Tibial nerve (tissue), 3 donors: Measurements from ENCODE around the gene THRA.

Experiments used
- POLR2A ChIP-seq, 2 donors: fragments of 450-650 bp; IDR thresholded peaks; one replicate each; pipeline ENCODE4 v1.6.1; 2017; ENCODE audit warnings: antibody characterized with exemption in 2 of 2, mild to moderate bottlenecking in 2 of 2, moderate library complexity in 2 of 2
- TF ChIP-seq, protein P1 (sequence below), 5 experiments: fragments of 200-600 bp in 3 of 5; fragments of 450-650 bp in 2 of 5; sonication (generic) in 3 of 5; IDR thresholded peaks; one replicate each; pipeline ENCODE4 v1.5.1; 2016 to 2019; ENCODE audit warnings: antibody characterized with exemption in 5 of 5, mild to moderate bottlenecking in 3 of 5, moderate library complexity in 2 of 5

DNA sequence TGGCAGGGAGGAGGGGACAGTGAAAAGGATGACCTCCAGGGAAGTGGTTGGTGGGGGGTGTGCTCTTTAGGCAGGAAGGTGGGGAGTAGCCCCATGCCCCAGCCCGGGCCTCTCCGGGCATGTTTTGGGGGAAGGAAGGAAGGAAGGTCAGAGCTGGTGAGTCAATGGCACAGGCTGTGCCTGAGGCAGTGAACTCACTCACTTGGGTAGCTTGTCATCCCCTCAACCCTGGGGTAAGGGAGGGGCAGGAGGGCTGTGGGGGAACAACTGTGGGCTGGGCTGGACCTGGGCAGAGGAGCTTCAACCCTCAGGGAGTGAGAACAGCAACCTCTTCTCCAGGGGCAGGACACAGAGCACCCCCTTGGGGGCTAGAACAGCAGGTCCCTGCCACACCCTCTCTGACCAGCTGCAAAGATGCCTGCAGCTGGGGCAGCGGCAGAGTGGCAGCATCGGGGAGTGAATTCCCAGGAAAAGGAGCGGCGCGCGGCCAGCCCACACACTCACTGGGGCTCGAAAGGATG lies 41.3 kb upstream of the THRA start:
- TF ChIP-seq, protein P1, sequence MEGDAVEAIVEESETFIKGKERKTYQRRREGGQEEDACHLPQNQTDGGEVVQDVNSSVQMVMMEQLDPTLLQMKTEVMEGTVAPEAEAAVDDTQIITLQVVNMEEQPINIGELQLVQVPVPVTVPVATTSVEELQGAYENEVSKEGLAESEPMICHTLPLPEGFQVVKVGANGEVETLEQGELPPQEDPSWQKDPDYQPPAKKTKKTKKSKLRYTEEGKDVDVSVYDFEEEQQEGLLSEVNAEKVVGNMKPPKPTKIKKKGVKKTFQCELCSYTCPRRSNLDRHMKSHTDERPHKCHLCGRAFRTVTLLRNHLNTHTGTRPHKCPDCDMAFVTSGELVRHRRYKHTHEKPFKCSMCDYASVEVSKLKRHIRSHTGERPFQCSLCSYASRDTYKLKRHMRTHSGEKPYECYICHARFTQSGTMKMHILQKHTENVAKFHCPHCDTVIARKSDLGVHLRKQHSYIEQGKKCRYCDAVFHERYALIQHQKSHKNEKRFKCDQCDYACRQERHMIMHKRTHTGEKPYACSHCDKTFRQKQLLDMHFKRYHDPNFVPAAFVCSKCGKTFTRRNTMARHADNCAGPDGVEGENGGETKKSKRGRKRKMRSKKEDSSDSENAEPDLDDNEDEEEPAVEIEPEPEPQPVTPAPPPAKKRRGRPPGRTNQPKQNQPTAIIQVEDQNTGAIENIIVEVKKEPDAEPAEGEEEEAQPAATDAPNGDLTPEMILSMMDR (IDR thresholded peaks at IDR 0.05), result no peak
- TF ChIP-seq POLR2A (IDR thresholded peaks at IDR 0.05), result no peak
